ENCODE data around the gene HOXB8. TPM values are rescaled to one million over a fixed set of nuclear protein-coding genes. Genes with fewer than 3 reads are reported as not detected.

Gene HOXB8
- total and polyA plus RNA-seq, 2 experiments from 2014 or later = not detected

- no peak for ATAC-seq
- peaks cover 29% of the 10 kb centered on the region for H3K4me1 Mint-ChIP-seq
- Histone ChIP-seq H3K4me3 (no peak overlapping the region), H3K36me3 (ENCODE audit: insufficient read depth) (no peaks in the 10 kb centered on the region), H3K27ac (ENCODE audit: low read depth) (no peak overlapping the region), H3K79me2 (replicated peaks; ENCODE audit: insufficient read depth) (no peaks in the 10 kb centered on the region), H3K9me2 (ENCODE audit: insufficient read depth) (no peaks in the 10 kb centered on the region), H3F3A (replicated peaks; ENCODE audit: low read depth) (peaks cover 62% of the 10 kb centered on the region), H3K4me1 (ENCODE audit: insufficient read depth) (peaks cover 77% of the 10 kb centered on the region), H3K4me2 (0 out of 2 replicates have a peak overlapping the region, but pooled peaks have one; percentile 38), H2AFZ (no peak overlapping the region), H4K20me1 (replicated peaks; ENCODE audit: insufficient read depth) (peaks cover 67% of the 10 kb centered on the region), H3K27me3 (ENCODE audit: insufficient read depth) (peaks cover 100% of the 10 kb centered on the region)
- no peak for DNase-seq (ENCODE audit: low spot score)
- no peak overlapping the region for H3K27ac Mint-ChIP-seq
- no peaks in the 10 kb centered on the region for H3K36me3 Mint-ChIP-seq (ENCODE audit: low read depth)
- H3K9me3 Mint-ChIP-seq = no peaks in the 10 kb centered on the region
- TF ChIP-seq EZH2 (IDR thresholded peaks at IDR 0.05; ENCODE audit: low read depth, unreplicated experiment) = peak; percentile 44
- TF ChIP-seq ZNF331 (CRISPR knock-in tag; IDR thresholded peaks at IDR 0.05; ENCODE audit: low read depth) = no peak
- no peak overlapping the region for H3K4me3 Mint-ChIP-seq
- peaks cover 23% of the 10 kb centered on the region for H3K27me3 Mint-ChIP-seq (ENCODE audit: insufficient read depth, low read depth, poor library complexity)
Observed at GRCh38 chr17:48566717-48567116, 48.4 kb downstream of the HOXB8 start.

- H3K9me3 Mint-ChIP-seq = no peaks in the 10 kb centered on the region
- H3K9me2 ChIP-seq (ENCODE audit: insufficient read depth) = no peaks in the 10 kb centered on the region
- H3K36me3 ChIP-seq (ENCODE audit: insufficient read depth) = no peaks in the 10 kb centered on the region
- peaks cover 72% of the 10 kb centered on the region for H3K4me1 ChIP-seq (ENCODE audit: insufficient read depth)
- H3F3A ChIP-seq (replicated peaks; ENCODE audit: low read depth) = peaks cover 60% of the 10 kb centered on the region
- H2AFZ ChIP-seq = no peak overlapping the region
- H3K27me3 ChIP-seq (ENCODE audit: insufficient read depth) = peaks cover 100% of the 10 kb centered on the region
- no peaks in the 10 kb centered on the region for H3K79me2 ChIP-seq (replicated peaks; ENCODE audit: insufficient read depth)
- 0 out of 2 replicates have a peak overlapping the region, but pooled peaks have one; percentile 38 for H3K4me2 ChIP-seq
- peaks cover 68% of the 10 kb centered on the region for H4K20me1 ChIP-seq (replicated peaks; ENCODE audit: insufficient read depth)
- no peak overlapping the region for H3K27ac ChIP-seq (ENCODE audit: low read depth)
- ATAC-seq (no peak), DNase-seq (ENCODE audit: low spot score) (no peak)
- H3K4me1 Mint-ChIP-seq = peaks cover 27% of the 10 kb centered on the region
- H3K36me3 Mint-ChIP-seq (ENCODE audit: low read depth) = no peaks in the 10 kb centered on the region
- no peak overlapping the region for H3K4me3 ChIP-seq
- no peak overlapping the region for H3K27ac Mint-ChIP-seq
- TF ChIP-seq EZH2phosphoT487 (IDR thresholded peaks at IDR 0.05; ENCODE audit: unreplicated experiment) = no peak
- peak; percentile 15 for TF ChIP-seq EZH2 (IDR thresholded peaks at IDR 0.05; ENCODE audit: low read depth, unreplicated experiment)
- no peak overlapping the region for H3K4me3 Mint-ChIP-seq
- H3K27me3 Mint-ChIP-seq (ENCODE audit: insufficient read depth, low read depth, poor library complexity) = peaks cover 29% of the 10 kb centered on the region
Observed at GRCh38 chr17:48565925-48566710, 49.0 kb downstream of the HOXB8 start.

- Histone ChIP-seq H3K9me2 (ENCODE audit: insufficient read depth) (no peaks in the 10 kb centered on the region), H2AFZ (no peak overlapping the region), H3K27me3 (ENCODE audit: insufficient read depth) (peaks cover 100% of the 10 kb centered on the region), H3K79me2 (replicated peaks; ENCODE audit: insufficient read depth) (no peaks in the 10 kb centered on the region), H3K4me2 (peak overlapping the region; percentile 69), H3K36me3 (ENCODE audit: insufficient read depth) (no peaks in the 10 kb centered on the region), H4K20me1 (replicated peaks; ENCODE audit: insufficient read depth) (peaks cover 64% of the 10 kb centered on the region), H3K27ac (ENCODE audit: low read depth) (no peak overlapping the region), H3F3A (replicated peaks; ENCODE audit: low read depth) (peaks cover 50% of the 10 kb centered on the region), H3K4me3 (no peak overlapping the region), H3K4me1 (ENCODE audit: insufficient read depth) (peaks cover 66% of the 10 kb centered on the region)
- Mint-ChIP-seq H3K9me3 (no peaks in the 10 kb centered on the region; the same call in 2 of the 3 replicates), H3K4me1 (peaks cover 20% of the 10 kb centered on the region), H3K27ac (no peak overlapping the region), H3K27me3 (ENCODE audit: insufficient read depth, low read depth, poor library complexity) (peaks cover 39% of the 10 kb centered on the region), H3K36me3 (ENCODE audit: low read depth) (no peaks in the 10 kb centered on the region), H3K4me3 (0 out of 3 replicates have a peak overlapping the region, but pooled peaks have one; percentile 5)
- DNase-seq (ENCODE audit: low spot score) = no peak
- no peak for ATAC-seq
- no peak for TF ChIP-seq CTCF (conservative IDR thresholded peaks at IDR 0.05; ENCODE audit: low read depth in 2 of 2)
- no peak for TF ChIP-seq EZH2 (IDR thresholded peaks at IDR 0.05; ENCODE audit: low read depth, unreplicated experiment)
- TF ChIP-seq CREB1 (CRISPR knock-in tag; IDR thresholded peaks at IDR 0.05; ENCODE audit: low read depth) = no peak
- TF ChIP-seq ZNF331 (CRISPR knock-in tag; IDR thresholded peaks at IDR 0.05; ENCODE audit: low read depth) = no peak
- TF ChIP-seq JUNB (IDR thresholded peaks at IDR 0.05; ENCODE audit: unreplicated experiment) = no peak
Observed at GRCh38 chr17:48565022-48565554, 50.0 kb downstream of the HOXB8 start.
